ENCODE results near the gene IMMP2L. TPM values are rescaled to one million over a fixed set of nuclear protein-coding genes. Genes with fewer than 3 reads are reported as not detected.
A peak's percentile ranks its signal among the peaks of the same experiment; 100 is the strongest.

The IMMP2L gene
- total RNA-seq, 1 donor from 2014 or later: 11.2 TPM

- TF ChIP-seq, protein P1, sequence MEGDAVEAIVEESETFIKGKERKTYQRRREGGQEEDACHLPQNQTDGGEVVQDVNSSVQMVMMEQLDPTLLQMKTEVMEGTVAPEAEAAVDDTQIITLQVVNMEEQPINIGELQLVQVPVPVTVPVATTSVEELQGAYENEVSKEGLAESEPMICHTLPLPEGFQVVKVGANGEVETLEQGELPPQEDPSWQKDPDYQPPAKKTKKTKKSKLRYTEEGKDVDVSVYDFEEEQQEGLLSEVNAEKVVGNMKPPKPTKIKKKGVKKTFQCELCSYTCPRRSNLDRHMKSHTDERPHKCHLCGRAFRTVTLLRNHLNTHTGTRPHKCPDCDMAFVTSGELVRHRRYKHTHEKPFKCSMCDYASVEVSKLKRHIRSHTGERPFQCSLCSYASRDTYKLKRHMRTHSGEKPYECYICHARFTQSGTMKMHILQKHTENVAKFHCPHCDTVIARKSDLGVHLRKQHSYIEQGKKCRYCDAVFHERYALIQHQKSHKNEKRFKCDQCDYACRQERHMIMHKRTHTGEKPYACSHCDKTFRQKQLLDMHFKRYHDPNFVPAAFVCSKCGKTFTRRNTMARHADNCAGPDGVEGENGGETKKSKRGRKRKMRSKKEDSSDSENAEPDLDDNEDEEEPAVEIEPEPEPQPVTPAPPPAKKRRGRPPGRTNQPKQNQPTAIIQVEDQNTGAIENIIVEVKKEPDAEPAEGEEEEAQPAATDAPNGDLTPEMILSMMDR (IDR thresholded peaks at IDR 0.05; ENCODE audit: unreplicated experiment): no peak
- no peak for DNase-seq (ENCODE audit: low spot score)
- peak overlapping the region; percentile 0 for H3K27ac Mint-ChIP-seq (ENCODE audit: unreplicated experiment)
- no peak overlapping the region for H3K4me3 Mint-ChIP-seq (ENCODE audit: unreplicated experiment)
- no peaks in the 10 kb centered on the region for H3K36me3 Mint-ChIP-seq (ENCODE audit: low read depth, unreplicated experiment)
- H3K4me1 Mint-ChIP-seq (ENCODE audit: unreplicated experiment): peaks cover 15% of the 10 kb centered on the region
- no peaks in the 10 kb centered on the region for H3K27me3 Mint-ChIP-seq (ENCODE audit: unreplicated experiment)
- H3K9me3 Mint-ChIP-seq (ENCODE audit: unreplicated experiment): no peaks in the 10 kb centered on the region
Observed at GRCh38 chr7:110637252-110637651, 925.0 kb downstream of the IMMP2L start.

- no peaks in the 10 kb centered on the region for H3K9me3 Mint-ChIP-seq (ENCODE audit: unreplicated experiment)
- no peak overlapping the region for H3K27ac Mint-ChIP-seq (ENCODE audit: unreplicated experiment)
- TF ChIP-seq, protein P1 (IDR thresholded peaks at IDR 0.05; ENCODE audit: unreplicated experiment): no peak
- H3K4me3 Mint-ChIP-seq (ENCODE audit: unreplicated experiment): no peak overlapping the region
- H3K36me3 Mint-ChIP-seq (ENCODE audit: low read depth, unreplicated experiment): no peaks in the 10 kb centered on the region
- H3K4me1 Mint-ChIP-seq (ENCODE audit: unreplicated experiment): peaks cover 8% of the 10 kb centered on the region
- no peak for DNase-seq (ENCODE audit: low spot score)
- H3K27me3 Mint-ChIP-seq (ENCODE audit: unreplicated experiment): no peaks in the 10 kb centered on the region
Observed at GRCh38 chr7:110633313-110633712, 929.0 kb downstream of the IMMP2L start.

GRCh38 chr7:110626414-110626813, 935.9 kb downstream of the IMMP2L start:
- H3K27ac Mint-ChIP-seq (ENCODE audit: unreplicated experiment): no peak overlapping the region
- H3K27me3 Mint-ChIP-seq (ENCODE audit: unreplicated experiment): no peaks in the 10 kb centered on the region
- TF ChIP-seq, protein P1 (IDR thresholded peaks at IDR 0.05; ENCODE audit: unreplicated experiment): no peak
- DNase-seq (ENCODE audit: low spot score): no peak
- H3K4me3 Mint-ChIP-seq (ENCODE audit: unreplicated experiment): no peak overlapping the region
- no peaks in the 10 kb centered on the region for H3K4me1 Mint-ChIP-seq (ENCODE audit: unreplicated experiment)
- H3K36me3 Mint-ChIP-seq (ENCODE audit: low read depth, unreplicated experiment): no peaks in the 10 kb centered on the region
- H3K9me3 Mint-ChIP-seq (ENCODE audit: unreplicated experiment): no peaks in the 10 kb centered on the region

GRCh38 chr7:110625294-110625693, 937.0 kb downstream of the IMMP2L start:
- TF ChIP-seq, protein P1 (IDR thresholded peaks at IDR 0.05; ENCODE audit: unreplicated experiment): no peak
- Mint-ChIP-seq H3K9me3 (ENCODE audit: unreplicated experiment) (no peaks in the 10 kb centered on the region), H3K27me3 (ENCODE audit: unreplicated experiment) (no peaks in the 10 kb centered on the region), H3K4me1 (ENCODE audit: unreplicated experiment) (no peaks in the 10 kb centered on the region), H3K27ac (ENCODE audit: unreplicated experiment) (no peak overlapping the region), H3K4me3 (ENCODE audit: unreplicated experiment) (no peak overlapping the region), H3K36me3 (ENCODE audit: low read depth, unreplicated experiment) (no peaks in the 10 kb centered on the region)
- DNase-seq (ENCODE audit: low spot score): no peak

GRCh38 chr7:110623436-110623835, 938.9 kb downstream of the IMMP2L start:
- no peaks in the 10 kb centered on the region for H3K27me3 Mint-ChIP-seq (ENCODE audit: unreplicated experiment)
- H3K36me3 Mint-ChIP-seq (ENCODE audit: low read depth, unreplicated experiment): no peaks in the 10 kb centered on the region
- DNase-seq (ENCODE audit: low spot score): no peak
- TF ChIP-seq, protein P1 (IDR thresholded peaks at IDR 0.05; ENCODE audit: unreplicated experiment): no peak
- H3K4me3 Mint-ChIP-seq (ENCODE audit: unreplicated experiment): no peak overlapping the region
- H3K9me3 Mint-ChIP-seq (ENCODE audit: unreplicated experiment): no peaks in the 10 kb centered on the region
- no peak overlapping the region for H3K27ac Mint-ChIP-seq (ENCODE audit: unreplicated experiment)
- H3K4me1 Mint-ChIP-seq (ENCODE audit: unreplicated experiment): no peaks in the 10 kb centered on the region
